ENCODE measurements around the gene ARFRP1.

- TF ChIP-seq CTCF (IDR thresholded peaks at IDR 0.05) (no peak), ZFX (IDR thresholded peaks at IDR 0.05; ENCODE audit: borderline replicate concordance) (no peak)
Observed at GRCh38 chr20:63750807-63751470, 43.2 kb upstream of the ARFRP1 start.
